Panc1 (cell line): ENCODE data around the gene NEU1.

ENCODE experiments used
- POLR2AphosphoS5 ChIP-seq: IDR thresholded peaks from 2 replicates; pipeline ENCODE4 v1.6.1; 2012; ENCODE audit warnings: mild to moderate bottlenecking, low read depth, low read length, moderate library complexity
- REST ChIP-seq, 2 experiments: IDR thresholded peaks; 2 replicates each; pipeline ENCODE4 v1.6.1; 2011 to 2012; ENCODE audit warnings: low read depth in 2 of 2, control low read depth in 1 of 2, low read length in 1 of 2, mild to moderate bottlenecking in 1 of 2, moderate library complexity in 1 of 2; ENCODE audit not compliant: insufficient read depth in 1 of 2
- SIN3A ChIP-seq: IDR thresholded peaks from 2 replicates; pipeline ENCODE4 v1.6.1; 2012; ENCODE audit warnings: low read depth, mild to moderate bottlenecking, low read length, moderate library complexity, borderline replicate concordance; ENCODE audit not compliant: insufficient read depth
- TCF7L2 ChIP-seq: IDR thresholded peaks from 2 replicates; pipeline ENCODE4 v1.6.1; 2011; ENCODE audit warnings: mild to moderate bottlenecking, low read depth, low read length, inconsistent platforms
- TF ChIP-seq, protein P1 (sequence below): fragments of 450-650 bp; IDR thresholded peaks from 2 replicates; pipeline ENCODE4 v1.5.1; 2017; ENCODE audit warnings: mild to moderate bottlenecking

GRCh38 chr6:31844507-31844906 lies 18.1 kb downstream of the NEU1 start:
- TF ChIP-seq, protein P1, sequence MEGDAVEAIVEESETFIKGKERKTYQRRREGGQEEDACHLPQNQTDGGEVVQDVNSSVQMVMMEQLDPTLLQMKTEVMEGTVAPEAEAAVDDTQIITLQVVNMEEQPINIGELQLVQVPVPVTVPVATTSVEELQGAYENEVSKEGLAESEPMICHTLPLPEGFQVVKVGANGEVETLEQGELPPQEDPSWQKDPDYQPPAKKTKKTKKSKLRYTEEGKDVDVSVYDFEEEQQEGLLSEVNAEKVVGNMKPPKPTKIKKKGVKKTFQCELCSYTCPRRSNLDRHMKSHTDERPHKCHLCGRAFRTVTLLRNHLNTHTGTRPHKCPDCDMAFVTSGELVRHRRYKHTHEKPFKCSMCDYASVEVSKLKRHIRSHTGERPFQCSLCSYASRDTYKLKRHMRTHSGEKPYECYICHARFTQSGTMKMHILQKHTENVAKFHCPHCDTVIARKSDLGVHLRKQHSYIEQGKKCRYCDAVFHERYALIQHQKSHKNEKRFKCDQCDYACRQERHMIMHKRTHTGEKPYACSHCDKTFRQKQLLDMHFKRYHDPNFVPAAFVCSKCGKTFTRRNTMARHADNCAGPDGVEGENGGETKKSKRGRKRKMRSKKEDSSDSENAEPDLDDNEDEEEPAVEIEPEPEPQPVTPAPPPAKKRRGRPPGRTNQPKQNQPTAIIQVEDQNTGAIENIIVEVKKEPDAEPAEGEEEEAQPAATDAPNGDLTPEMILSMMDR = no peak
- TF ChIP-seq SIN3A (no peak), REST (IDR thresholded peaks at IDR 0.05; ENCODE audit: insufficient read depth in 1 of 2, low read depth in 2 of 2, low read length in 1 of 2) (no peak), POLR2AphosphoS5 (no peak), TCF7L2 (no peak)
